Urinary bladder (tissue), 4 donors: Measurements from ENCODE around the gene ADAM10. TPM values are rescaled to one million over a fixed set of nuclear protein-coding genes. Genes with fewer than 3 reads are reported as not detected.

Experiments used
- DNase-seq: peaks from one replicate; pipeline ENCODE4 v3.0.0-alpha.2; 2015; ENCODE audit errors: extremely low spot score
- H3K27ac ChIP-seq: one replicate; pipeline ENCODE4 v1.5.1; 2013; ENCODE audit warnings: low read depth, mild to moderate bottlenecking, moderate library complexity
- H3K36me3 ChIP-seq: one replicate; pipeline ENCODE4 v1.6.1; 2013; ENCODE audit warnings: mild to moderate bottlenecking, moderate library complexity; ENCODE audit not compliant: insufficient read depth
- H3K4me1 ChIP-seq: one replicate; pipeline ENCODE4 v1.6.1; 2013; ENCODE audit warnings: mild to moderate bottlenecking, moderate library complexity; ENCODE audit not compliant: insufficient read depth
- H3K4me3 ChIP-seq: one replicate; pipeline ENCODE4 v1.5.1; 2013; ENCODE audit warnings: low read depth, low read length
- WGBS: extraction: QIAGEN DNeasy Blood & Tissue Kit; methylation state at CpG from one replicate; pipeline ENCODE4 v1.1.7; 2013; 5-methylcytosine and 5-hydroxymethylcytosine counted together
- polyA plus RNA-seq: library from polyadenylated mRNA; stranded (reverse); fragments of 200-250 nt; gene quantifications from one replicate; pipeline ENCODE4 v1.2.3, GENCODE V29; 2013
- total RNA-seq: library from RNA; depleted of rRNA; stranded (reverse); fragments of >200 nt; gene quantifications from one replicate; pipeline ENCODE4 v1.2.3, GENCODE V29; 2014
- donor health status: healthy with polysubstance abuse.
- donor health status: healthy.

ADAM10 gene
- total and polyA plus RNA-seq, 2 donors, result 45.6 to 207 TPM

DNA sequence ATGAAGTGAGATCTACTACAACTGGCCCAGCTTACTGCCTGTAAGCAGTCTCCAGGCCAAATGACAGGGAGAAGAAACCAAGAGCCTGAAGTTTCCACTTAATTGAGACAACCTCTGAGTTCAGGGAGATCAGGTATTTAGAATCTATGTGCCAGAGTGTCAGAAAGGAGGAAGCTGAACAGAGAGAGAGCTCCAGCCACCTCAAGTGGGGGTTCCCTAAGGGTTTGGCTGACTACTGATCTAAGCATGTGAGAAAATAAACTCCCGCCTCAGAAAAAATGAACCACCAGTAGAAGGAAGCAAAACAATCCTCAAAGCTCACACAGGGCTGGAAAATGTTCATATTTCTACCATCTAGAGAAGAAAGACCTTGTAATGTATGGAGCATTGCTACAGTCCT lies 25.0 kb downstream of the ADAM10 start:
- WGBS, result 45% methylated on average over 1 of the region's 1 CpG
- H3K4me1 ChIP-seq, result peaks cover 1% of the 10 kb centered on the region
- H3K27ac ChIP-seq, result no peak overlapping the region
- no peaks in the 10 kb centered on the region for H3K36me3 ChIP-seq
- no peak overlapping the region for H3K4me3 ChIP-seq
- no peak for DNase-seq

DNA sequence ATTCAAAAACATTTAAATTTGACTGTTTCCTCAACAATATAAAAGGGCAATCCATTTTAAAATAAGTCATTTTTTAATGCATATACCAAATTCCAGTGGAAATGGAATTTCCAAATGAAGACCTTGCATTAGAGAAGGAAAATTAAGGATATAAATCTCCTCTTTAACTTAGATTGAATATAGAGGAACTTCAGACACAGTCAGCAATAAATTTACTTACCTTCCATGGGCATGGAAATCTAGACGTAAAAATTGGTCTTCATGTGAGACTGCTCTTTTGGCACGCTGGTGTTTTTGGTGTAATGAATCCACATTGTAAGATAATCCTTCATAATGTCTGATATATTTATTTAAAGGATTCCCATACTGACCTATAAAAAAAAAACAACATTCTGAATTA lies 32.1 kb downstream of the ADAM10 start:
- H3K27ac ChIP-seq, result no peak overlapping the region
- 96% methylated on average over 2 of the region's 2 CpGs for WGBS
- H3K4me3 ChIP-seq, result no peak overlapping the region
- peaks cover 2% of the 10 kb centered on the region for H3K36me3 ChIP-seq
- no peaks in the 10 kb centered on the region for H3K4me1 ChIP-seq
- no peak for DNase-seq

DNA sequence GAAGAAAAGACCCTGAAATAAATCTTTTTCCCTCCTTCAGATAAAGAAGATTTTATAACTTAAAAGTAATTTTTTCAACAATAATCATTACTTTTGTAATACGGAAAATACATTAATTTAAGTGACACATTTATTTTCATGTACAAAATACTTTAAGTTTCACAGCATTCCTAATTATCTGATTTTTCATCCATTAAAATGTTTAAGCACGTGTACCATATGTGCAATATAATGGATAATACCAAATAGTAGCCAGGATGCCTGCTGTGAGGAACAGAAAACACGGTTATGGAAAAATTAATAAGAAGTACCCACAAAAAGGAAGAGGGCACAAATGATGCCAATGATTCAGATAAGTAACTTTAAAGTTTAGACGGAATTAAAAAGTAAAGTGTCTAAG lies 33.5 kb downstream of the ADAM10 start:
- DNase-seq, result no peak
- H3K4me3 ChIP-seq, result no peak overlapping the region
- WGBS, result 89% methylated on average over 4 of the region's 4 CpGs
- H3K27ac ChIP-seq, result no peak overlapping the region
- no peaks in the 10 kb centered on the region for H3K4me1 ChIP-seq
- H3K36me3 ChIP-seq, result peaks cover 2% of the 10 kb centered on the region

DNA sequence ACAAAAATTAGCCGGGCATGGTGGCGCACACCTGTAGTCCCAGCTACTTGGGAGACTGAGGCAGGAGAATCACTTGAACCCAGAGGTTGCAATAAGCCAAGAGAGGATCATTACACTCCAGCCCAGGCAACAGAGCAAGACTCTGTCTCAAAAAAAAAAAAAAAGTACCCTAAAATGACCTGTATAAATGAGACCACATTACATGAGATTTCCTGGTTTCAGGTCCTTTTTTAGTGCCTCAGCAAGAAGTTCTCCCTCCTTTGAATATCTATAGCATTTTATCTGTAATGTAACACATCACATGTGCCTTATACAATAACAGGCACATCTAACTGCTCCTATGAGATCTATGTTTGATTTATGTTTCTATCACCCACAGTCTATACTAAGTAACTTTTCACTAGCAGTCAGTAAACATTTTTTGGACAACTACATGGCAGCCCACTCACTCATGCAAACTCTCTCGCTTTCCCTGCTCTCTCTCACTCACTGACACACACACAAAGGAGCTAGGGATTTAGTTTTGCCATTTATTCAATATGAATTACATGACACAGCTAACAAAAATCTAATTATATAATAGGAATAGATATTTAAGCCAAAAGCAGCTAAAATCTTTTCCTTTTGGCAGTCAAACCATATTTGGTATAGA lies 34.1 kb downstream of the ADAM10 start:
- no peak overlapping the region for H3K27ac ChIP-seq
- no peak overlapping the region for H3K4me3 ChIP-seq
- H3K4me1 ChIP-seq, result no peaks in the 10 kb centered on the region
- 98% methylated on average over 3 of the region's 3 CpGs for WGBS
- DNase-seq, result no peak
- H3K36me3 ChIP-seq, result peaks cover 2% of the 10 kb centered on the region

DNA sequence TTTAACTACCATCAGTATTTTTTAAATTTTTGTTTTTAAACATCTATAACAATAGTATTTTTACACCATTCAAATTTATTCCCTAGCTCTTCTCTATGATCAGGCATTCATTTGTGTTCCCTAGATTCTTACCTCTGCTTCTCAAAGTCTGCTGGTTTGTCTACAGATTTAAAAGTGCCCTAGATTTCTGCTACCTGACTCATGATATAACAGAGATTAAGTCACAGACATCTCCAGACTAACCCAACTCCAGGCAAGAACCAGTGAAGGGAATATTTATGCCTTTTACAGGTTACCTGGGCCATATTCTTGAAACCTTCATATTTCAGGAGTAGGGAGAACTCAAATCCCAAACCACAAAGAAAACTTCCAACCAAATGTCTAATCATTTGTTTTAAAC lies 38.8 kb downstream of the ADAM10 start:
- Histone ChIP-seq H3K36me3 (peaks cover 2% of the 10 kb centered on the region), H3K4me3 (no peak overlapping the region), H3K27ac (no peak overlapping the region), H3K4me1 (no peaks in the 10 kb centered on the region)
- DNase-seq, result no peak

DNA sequence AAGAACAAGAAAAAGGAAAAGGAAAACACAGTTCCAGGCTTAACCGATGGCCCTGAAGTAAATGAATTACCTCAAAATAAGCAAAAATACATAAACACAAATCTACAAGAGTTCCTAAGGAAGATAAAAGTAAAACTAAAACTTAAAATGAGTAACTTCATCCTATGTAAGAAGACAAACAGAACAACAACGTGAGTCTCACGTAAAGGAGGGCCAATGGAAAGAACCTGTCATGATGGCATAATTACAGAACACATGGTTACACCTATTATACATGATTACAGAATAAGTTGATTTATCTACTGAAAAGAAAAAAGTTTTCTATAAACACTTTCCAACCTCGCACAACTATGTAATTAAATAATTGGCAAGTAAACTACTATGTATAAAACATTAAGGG lies 42.1 kb downstream of the ADAM10 start:
- Histone ChIP-seq H3K36me3 (no peaks in the 10 kb centered on the region), H3K4me1 (no peaks in the 10 kb centered on the region), H3K4me3 (no peak overlapping the region), H3K27ac (no peak overlapping the region)
- DNase-seq, result no peak
- WGBS, result 93% methylated on average over 4 of the region's 4 CpGs

DNA sequence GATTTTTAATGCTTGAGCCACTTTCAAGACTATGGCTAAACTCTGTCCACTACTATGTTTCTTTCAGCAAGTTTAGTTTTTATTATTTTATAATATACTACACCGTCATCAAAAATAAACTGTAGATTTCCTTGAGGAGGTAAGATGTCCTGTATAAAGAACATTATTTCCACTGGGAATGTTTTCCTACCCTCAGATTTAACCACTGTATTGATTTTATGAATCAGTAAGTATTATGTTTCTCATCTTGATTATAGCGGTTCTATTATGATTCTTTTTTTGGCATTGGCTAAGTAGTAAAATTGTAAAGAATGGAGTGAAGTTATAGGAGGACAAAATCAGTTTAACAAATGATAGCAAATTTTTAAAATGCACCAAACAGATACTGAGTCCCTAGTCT lies 44.4 kb downstream of the ADAM10 start:
- Histone ChIP-seq H3K4me3 (no peak overlapping the region), H3K36me3 (no peaks in the 10 kb centered on the region), H3K27ac (no peak overlapping the region), H3K4me1 (no peaks in the 10 kb centered on the region)
- DNase-seq, result no peak
- 89% methylated on average over 2 of the region's 2 CpGs for WGBS

DNA sequence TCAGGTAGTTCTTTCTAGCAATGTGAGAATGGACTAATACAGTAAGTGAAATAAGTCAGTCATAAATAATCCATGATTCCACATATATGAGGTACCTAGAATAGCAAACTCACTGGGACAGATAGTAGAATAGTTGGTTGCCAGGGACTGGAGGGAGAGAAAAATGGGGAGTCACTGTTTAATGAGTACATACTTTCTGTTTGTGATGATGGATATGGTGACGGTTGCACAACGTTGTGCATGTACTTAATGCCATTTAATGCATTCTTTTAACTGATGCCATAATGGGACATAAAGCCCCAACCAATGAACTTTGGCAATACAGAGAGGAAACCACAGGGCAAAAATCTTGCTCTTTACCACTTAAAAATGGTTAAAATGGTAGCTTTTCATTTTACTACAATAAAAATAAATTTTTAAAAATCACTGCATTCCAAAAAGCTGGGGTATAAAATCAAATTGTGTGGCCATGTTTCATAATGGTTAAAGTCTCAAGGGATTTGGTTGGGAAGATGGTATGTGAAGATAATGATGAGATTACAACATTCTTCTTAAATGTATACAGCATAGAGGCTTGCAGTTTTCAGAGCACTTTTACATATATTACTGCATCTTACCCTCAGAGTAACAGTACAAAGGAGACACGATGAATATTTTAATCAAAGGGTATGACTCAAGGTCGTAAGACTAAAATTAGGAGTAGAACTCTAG lies 45.2 kb downstream of the ADAM10 start:
- WGBS, result 82% methylated on average over 4 of the region's 4 CpGs
- no peak for DNase-seq
- H3K27ac ChIP-seq, result no peak overlapping the region
- H3K36me3 ChIP-seq, result no peaks in the 10 kb centered on the region
- no peaks in the 10 kb centered on the region for H3K4me1 ChIP-seq
- no peak overlapping the region for H3K4me3 ChIP-seq

DNA sequence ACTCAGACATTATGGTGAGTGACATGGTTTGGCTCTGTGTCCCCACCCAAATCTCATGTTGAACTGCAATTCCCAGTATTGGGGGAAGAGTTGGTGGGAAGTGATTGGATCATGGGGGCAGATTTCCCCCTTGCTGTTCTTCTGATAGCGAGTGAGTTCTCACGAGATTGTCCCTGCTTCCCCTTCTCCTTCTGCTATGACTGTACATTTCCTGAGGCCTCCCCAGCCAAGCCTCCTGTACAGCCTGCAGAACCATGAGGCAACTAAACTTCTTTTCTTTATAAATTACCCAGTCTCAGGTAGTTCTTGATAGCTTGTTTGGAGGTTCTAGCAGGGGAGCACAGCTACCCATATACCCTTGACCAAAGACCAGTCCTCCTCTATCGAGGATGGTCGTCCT lies 45.9 kb downstream of the ADAM10 start:
- H3K4me1 ChIP-seq, result no peaks in the 10 kb centered on the region
- H3K27ac ChIP-seq, result no peak overlapping the region
- no peak for DNase-seq
- H3K4me3 ChIP-seq, result no peak overlapping the region
- no peaks in the 10 kb centered on the region for H3K36me3 ChIP-seq
- 95% methylated on average over 4 of the region's 4 CpGs for WGBS

DNA sequence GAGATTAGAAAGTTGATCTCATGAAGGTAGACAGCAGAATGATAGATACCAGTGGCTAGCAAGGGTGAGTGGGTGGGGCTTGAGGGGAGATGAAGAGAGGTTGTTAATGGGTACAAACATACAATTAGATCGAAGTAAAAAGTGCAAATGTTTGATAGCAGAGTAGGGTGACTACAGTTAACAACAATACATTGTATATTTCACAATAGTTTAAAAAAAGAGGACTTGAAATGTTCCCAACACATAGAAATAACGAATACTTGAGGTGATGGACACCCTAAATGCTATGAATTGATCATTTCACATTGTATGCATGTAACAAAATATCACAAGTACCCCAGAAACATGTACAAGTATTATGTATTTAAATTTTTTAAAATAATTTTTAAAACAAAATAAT lies 47.3 kb downstream of the ADAM10 start:
- H3K27ac ChIP-seq, result no peak overlapping the region
- no peak overlapping the region for H3K4me3 ChIP-seq
- H3K4me1 ChIP-seq, result no peaks in the 10 kb centered on the region
- DNase-seq, result no peak
- 94% methylated on average over 2 of the region's 2 CpGs for WGBS
- no peaks in the 10 kb centered on the region for H3K36me3 ChIP-seq

DNA sequence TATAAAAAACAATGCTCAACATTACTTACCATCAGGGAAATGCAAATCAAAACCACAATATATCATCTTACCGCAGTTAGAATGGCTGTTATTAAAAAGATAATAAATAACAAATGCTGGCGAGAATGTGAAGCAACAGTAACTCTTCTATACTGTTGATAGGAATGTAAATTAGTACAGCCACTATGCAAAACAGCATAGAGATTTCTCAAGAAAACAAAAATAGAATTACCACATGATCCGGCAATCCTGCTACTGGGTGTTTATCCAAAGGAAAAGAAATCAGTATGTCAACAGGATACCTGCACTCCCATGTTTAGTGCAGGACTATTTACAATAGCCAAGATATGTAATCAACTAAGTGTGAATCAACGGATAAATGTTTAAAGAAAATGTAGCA lies 48.1 kb downstream of the ADAM10 start:
- WGBS, result 96% methylated on average over 4 of the region's 4 CpGs
- DNase-seq, result no peak
- no peaks in the 10 kb centered on the region for H3K36me3 ChIP-seq

DNA sequence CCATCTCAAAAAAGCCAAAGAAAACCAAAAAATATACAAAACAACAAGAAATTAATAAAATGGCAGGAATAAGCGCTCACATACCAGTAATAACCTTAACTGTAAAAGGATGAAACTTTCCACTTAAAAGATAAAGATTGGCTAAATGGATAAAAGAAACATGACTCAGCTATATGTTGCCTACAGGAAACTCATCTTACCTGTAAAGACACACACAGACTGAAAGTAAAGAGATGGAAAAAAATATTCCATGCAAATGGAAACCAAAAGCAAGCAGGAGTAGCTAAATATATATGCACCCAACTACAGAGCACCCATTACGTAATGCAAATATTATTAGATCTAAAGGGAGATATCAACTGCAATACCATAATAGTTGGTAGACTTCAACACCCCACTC lies 49.7 kb downstream of the ADAM10 start:
- no peak for DNase-seq
- H3K27ac ChIP-seq, result no peak overlapping the region
- H3K36me3 ChIP-seq, result no peaks in the 10 kb centered on the region
- no peaks in the 10 kb centered on the region for H3K4me1 ChIP-seq
- WGBS, result over 99% methylated on average over 2 of the region's 2 CpGs
- H3K4me3 ChIP-seq, result no peak overlapping the region

More for the DNA sequence above, 48.1 kb downstream of the ADAM10 start:
- Histone ChIP-seq H3K4me3 (no peak overlapping the region), H3K4me1 (no peaks in the 10 kb centered on the region), H3K27ac (no peak overlapping the region)

DNA sequence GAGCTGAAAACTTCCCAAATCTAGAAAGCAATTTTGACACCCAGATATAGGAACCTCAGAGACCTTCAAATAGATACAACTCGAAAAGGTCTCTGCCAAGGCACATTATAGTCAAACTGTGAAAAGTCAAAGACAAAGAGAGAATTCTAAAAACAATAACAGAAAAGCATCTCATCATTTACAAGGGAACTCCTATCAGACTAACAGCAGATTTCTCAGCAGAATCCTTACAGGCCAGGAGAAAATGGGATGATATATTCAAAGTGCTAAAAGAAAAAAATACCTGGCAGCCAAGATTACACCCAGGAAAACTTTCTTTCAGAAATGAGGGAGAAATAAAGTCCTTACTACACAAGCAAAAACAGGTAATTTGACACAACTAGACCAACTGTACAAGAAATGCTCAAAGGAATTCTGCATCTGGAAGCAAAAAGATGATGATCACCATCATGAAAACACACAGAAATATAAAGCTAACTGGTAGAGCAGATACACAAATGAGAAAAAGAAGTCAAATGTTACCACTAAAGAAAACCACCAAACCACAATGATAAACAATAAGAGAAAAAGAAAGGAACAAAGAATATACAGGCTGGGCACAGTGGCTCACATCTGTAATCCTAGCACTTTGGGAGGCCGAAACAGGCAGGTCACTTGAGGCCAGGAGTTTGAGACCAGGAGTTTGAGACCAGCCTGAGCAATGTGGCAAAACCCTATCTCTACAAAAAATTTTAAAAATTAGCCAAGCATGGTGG lies 50.4 kb downstream of the ADAM10 start:
- H3K27ac ChIP-seq, result no peak overlapping the region
- no peaks in the 10 kb centered on the region for H3K36me3 ChIP-seq
- H3K4me3 ChIP-seq, result no peak overlapping the region
- no peaks in the 10 kb centered on the region for H3K4me1 ChIP-seq
- DNase-seq, result no peak
- 97% methylated on average over 2 of the region's 2 CpGs for WGBS

DNA sequence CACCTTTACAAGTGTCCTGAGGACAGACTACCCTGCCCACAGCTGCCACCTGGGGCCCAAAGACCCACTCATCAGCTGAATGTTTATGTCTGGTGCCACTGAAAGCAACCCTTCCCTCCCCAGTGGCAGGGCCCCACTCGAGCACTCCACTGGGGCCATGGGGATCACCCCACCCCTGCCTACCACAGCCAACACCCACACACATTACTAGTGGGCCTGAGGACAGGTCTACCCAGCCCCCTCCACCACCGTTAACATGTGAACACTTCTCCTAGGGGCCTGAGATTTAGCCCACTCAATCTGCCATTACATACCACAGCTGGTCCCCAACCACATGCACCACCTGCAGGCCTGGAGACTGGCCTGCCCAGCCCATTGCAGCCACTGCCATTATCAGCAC lies 52.3 kb downstream of the ADAM10 start:
- 96% methylated on average over 2 of the region's 2 CpGs for WGBS

More for the DNA sequence above, 52.3 kb downstream of the ADAM10 start:
- no peaks in the 10 kb centered on the region for H3K4me1 ChIP-seq
- no peak overlapping the region for H3K27ac ChIP-seq
- no peak overlapping the region for H3K4me3 ChIP-seq
- DNase-seq, result no peak
- H3K36me3 ChIP-seq, result no peaks in the 10 kb centered on the region
